ENCODE measurements around the gene RBMS3. TPM values are rescaled to one million over a fixed set of nuclear protein-coding genes. Genes with fewer than 3 reads are reported as not detected.

RBMS3 gene
- total RNA-seq, 1 donor from 2014 or later = 13.2 TPM

- DNase-seq (ENCODE audit: low read depth) = no peak
- no peak for TF ChIP-seq CTCF (conservative IDR thresholded peaks at IDR 0.05; ENCODE audit: low read depth, low read length)
- H3K4me3 ChIP-seq (ENCODE audit: low read depth, low read length) = no peak overlapping the region
Measured at GRCh38 chr3:29329986-29330890, 49.4 kb downstream of the RBMS3 start.

- no peak for DNase-seq (ENCODE audit: low read depth)
Measured at GRCh38 chr3:29331035-29331434, 50.2 kb downstream of the RBMS3 start.

GRCh38 chr3:29331456-29332194 is 50.8 kb downstream of the RBMS3 start:
- no peak for TF ChIP-seq CTCF (conservative IDR thresholded peaks at IDR 0.05; ENCODE audit: low read depth, low read length)
- no peak for DNase-seq (ENCODE audit: low read depth)
- H3K4me3 ChIP-seq (ENCODE audit: low read depth, low read length) = no peak overlapping the region

More at GRCh38 chr3:29331035-29331434, 50.2 kb downstream of the RBMS3 start:
- no peak overlapping the region for H3K4me3 ChIP-seq (ENCODE audit: low read depth, low read length)
- TF ChIP-seq CTCF (conservative IDR thresholded peaks at IDR 0.05; ENCODE audit: low read depth, low read length) = no peak

- H3K4me3 ChIP-seq (ENCODE audit: low read depth, low read length) = no peak overlapping the region
- TF ChIP-seq CTCF (conservative IDR thresholded peaks at IDR 0.05; ENCODE audit: low read depth, low read length) = no peak
- DNase-seq (ENCODE audit: low read depth) = no peak
Measured at GRCh38 chr3:29332195-29332637, 51.3 kb downstream of the RBMS3 start.

GRCh38 chr3:29333576-29333975 is 52.7 kb downstream of the RBMS3 start:
- TF ChIP-seq CTCF (conservative IDR thresholded peaks at IDR 0.05; ENCODE audit: low read depth, low read length) = no peak
- H3K4me3 ChIP-seq (ENCODE audit: low read depth, low read length) = no peak overlapping the region
- DNase-seq (ENCODE audit: low read depth) = no peak

GRCh38 chr3:29334706-29335105 is 53.8 kb downstream of the RBMS3 start:
- H3K4me3 ChIP-seq (ENCODE audit: low read depth, low read length) = no peak overlapping the region
- DNase-seq (ENCODE audit: low read depth) = no peak
- TF ChIP-seq CTCF (conservative IDR thresholded peaks at IDR 0.05; ENCODE audit: low read depth, low read length) = no peak

Measured in epithelial cell of proximal tubule (primary cell).